NCI-H2107 treated with DMSO at 0.1 percent for 48 hours (cell line): ENCODE measurements around the gene MAN2A1.

ENCODE experiments used
- DNase-seq: peaks from one replicate; lab custom pipeline; 2025; ENCODE audit not compliant: unreplicated experiment; lab: John Stamatoyannopoulos, UW

The MAN2A1 gene

GRCh38 chr5:109705596-109705995 lies 15.9 kb downstream of the MAN2A1 start:
- no peak for DNase-seq

DNA sequence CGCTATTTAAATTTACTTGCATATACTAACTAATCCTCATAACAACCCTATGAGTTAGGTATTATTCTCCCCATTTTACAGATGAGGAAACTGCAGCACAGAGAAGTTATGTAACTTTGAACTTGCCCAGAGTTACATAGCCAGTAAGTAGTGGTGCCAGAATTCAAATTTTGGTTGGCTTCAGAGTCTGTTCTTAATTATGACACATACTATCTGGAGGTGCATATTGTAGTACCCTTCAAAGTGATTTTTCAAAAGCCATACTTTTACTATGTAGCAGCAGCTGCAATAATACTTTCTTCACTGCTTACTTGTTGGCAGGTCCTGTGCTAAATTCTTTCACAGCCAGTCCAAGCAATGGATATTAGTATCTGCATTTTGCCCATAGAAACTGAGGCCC lies 16.4 kb downstream of the MAN2A1 start:
- DNase-seq: no peak

GRCh38 chr5:109707531-109707930 lies 17.8 kb downstream of the MAN2A1 start:
- DNase-seq: no peak

GRCh38 chr5:109708813-109709212 lies 19.1 kb downstream of the MAN2A1 start:
- DNase-seq: no peak

- DNase-seq: no peak
Measured at GRCh38 chr5:109709225-109709624, 19.5 kb downstream of the MAN2A1 start.

GRCh38 chr5:109711673-109712072 lies 21.9 kb downstream of the MAN2A1 start:
- no peak for DNase-seq

DNA sequence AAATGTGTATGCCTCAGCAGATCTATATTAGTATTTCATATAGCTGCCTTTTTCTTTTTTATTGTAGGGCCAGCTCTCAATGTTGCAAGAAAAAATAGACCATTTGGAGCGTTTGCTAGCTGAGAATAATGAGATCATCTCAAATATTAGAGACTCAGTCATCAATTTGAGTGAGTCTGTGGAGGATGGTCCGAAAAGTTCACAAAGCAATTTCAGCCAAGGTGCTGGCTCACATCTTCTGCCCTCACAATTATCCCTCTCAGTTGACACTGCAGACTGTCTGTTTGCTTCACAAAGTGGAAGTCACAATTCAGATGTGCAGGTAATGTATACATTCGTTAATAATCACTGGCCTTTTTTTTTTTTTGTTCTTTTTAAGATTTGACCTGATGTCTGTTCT lies 23.7 kb downstream of the MAN2A1 start:
- no peak for DNase-seq

DNA sequence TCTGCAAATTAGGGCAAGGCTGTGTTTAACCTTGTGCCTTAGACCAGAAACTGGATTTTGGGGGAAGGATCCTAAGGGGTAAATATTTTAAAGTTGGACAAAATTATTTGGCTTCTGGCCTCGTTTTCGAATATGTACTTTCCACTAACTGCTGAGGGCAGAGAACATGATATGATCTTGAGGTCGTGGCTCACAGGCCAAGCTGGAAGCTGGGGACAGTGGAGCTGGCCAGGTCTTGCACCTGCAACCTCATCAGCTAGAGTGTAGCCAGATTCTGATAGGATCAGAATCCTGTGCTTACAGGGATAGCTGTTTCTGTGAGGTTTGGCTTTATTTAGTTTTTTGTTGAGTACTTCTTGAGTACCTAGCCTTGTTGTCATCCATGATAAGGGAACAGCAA lies 24.9 kb downstream of the MAN2A1 start:
- no peak for DNase-seq

- no peak for DNase-seq
Measured at GRCh38 chr5:109718216-109718615, 28.5 kb downstream of the MAN2A1 start.

DNA sequence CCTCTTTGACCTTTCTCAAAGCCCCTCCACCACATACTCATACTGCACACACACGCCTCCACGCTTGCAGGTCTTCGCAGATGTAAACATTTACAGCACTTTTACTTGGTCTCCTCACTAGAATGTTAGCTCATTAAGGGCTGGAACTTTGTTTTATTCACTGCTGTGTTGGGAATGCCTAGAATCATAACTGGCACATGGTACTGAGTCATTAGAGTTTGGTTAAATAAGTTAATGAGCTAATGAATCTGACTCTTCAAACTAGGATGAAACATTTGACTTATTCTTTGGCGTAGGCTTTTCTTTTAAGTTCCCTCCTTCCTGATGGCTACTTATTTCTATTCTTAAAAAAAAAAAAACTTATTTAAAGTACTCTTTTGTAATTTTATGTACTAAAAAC lies 28.9 kb downstream of the MAN2A1 start:
- DNase-seq: no peak

DNA sequence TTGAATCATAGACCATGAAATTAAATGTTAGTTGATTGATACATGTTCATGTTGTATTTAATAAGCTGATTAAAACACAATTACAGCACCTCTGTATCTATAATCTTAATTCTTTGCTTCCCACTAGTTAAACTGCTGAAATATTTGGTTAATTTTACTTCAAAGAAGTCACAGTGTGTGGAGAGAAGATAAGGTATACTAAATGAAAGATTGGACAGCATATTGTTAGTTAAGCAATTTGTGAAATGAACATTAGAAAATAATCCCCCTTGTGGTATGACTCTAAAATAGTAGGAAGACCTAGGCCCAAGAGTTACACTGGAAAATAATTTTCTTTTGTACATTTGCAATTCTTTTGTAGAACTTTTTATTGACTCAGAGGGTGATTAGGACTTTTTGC lies 30.3 kb downstream of the MAN2A1 start:
- DNase-seq: no peak

GRCh38 chr5:109721741-109722140 lies 32.0 kb downstream of the MAN2A1 start:
- no peak for DNase-seq

GRCh38 chr5:109723606-109724005 lies 33.9 kb downstream of the MAN2A1 start:
- DNase-seq: no peak

DNA sequence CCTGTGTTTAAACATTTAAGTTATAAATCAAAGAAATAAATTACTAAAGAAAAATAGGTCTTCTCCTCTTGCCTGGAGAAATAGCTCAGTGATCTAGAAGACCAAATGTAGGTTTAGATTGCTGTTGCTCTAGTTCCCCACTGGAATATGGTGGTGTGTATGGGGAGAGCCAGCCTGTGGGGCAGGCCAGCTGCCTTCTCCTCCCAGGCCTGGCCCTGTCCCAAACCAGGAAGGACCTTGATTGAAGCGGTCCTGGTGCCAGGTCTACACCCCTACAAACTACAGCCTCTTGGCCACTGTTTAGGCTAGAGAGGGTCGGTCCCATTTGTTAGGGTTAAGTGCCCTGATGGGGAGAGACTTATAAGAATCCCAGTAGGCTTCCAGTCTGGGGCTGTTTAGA lies 35.4 kb downstream of the MAN2A1 start:
- DNase-seq: no peak

DNA sequence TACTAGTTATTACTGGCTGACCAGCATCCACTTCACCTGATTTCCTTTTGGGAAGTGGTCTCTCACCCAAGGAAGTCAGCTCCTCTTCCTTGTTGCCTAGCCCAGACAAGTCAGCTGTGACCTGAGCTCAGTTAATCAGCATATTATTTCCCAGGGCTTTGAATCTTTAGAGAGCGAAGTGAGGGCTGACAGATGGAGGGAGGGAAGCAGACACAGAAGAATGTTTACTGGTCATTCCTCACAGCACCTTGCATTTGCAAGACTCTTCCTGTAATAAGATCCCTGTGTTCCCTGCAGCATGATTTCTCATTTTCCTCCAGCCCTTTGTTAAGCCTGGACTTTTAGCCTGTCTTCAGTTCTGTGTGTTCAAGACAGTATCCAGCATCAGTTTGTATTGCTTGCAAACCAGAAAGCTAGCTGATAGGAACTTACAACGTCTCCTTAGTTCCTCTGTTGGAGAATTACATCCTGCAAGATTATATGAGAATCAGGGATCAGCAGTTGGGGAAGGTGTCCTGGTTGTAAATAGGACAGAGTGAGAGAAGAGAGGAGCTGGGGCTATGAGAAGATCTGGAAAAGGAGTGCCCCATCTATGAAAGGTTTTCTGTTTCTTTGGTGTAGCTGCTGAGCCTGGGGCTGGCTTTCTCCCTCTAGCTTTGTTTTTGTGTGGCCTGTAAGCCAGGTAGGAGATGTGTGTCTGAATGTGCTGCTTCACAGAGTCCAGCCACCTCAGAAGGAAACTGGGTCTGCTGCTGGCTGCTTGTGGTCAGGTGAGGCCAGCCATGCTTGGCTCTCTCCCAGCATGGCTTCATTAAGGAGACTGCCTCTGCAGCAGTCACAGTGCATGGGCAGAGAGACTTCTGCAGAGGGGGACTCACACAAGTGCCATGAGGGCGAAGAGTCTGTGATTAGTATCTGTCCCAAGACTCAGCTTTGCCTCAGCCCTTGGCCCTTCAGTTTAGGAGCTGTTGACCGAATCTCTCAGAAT lies 50.3 kb downstream of the MAN2A1 start:
- no peak for DNase-seq

GRCh38 chr5:109740966-109741365 lies 51.2 kb downstream of the MAN2A1 start:
- DNase-seq: no peak

- DNase-seq: no peak
Measured at GRCh38 chr5:109741390-109741789, 51.7 kb downstream of the MAN2A1 start.

DNA sequence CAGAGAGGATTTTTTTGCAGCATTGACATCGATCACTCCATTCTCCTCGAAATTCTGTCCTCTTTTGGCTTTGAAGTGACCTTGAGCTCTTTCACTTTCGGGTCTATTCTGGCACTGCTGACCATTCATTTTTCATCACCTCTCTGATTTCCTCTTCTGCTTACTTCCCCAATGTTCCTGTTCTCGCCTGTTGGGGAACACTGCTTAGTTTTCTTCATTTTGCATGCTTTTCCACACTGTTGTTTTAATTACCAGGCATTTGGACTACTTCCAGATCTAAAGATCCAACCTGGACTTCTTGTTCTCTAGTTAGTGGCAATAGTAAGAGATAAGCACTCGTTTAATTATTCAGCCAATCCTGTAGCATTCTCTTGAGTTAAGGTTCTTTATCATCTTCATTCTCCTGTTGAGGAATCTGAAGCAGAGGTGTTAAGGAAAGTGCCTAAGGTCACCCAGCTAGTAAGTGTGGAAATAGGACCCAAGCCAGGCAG lies 53.4 kb downstream of the MAN2A1 start:
- DNase-seq: no peak

GRCh38 chr5:109743770-109744212 lies 54.1 kb downstream of the MAN2A1 start:
- no peak for DNase-seq

DNA sequence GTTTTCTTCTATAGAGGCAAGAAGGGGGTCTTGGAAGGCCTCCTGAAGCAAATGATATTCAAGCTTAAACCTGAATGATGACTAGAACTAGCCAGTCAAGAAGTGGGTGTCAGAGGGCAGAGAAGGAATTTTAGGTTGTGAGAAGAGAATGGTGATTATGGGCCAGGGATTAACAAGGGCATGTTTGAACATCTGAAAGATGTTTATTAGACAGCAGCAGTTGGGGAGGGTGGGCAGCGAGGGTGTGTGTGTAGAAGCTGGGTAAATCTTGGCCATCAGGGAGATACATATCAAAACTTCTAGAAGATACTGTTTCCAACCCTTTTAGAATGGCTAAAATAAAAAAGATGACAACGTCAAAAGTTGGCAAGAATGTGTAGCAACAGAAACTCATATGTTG lies 54.5 kb downstream of the MAN2A1 start:
- DNase-seq: no peak

DNA sequence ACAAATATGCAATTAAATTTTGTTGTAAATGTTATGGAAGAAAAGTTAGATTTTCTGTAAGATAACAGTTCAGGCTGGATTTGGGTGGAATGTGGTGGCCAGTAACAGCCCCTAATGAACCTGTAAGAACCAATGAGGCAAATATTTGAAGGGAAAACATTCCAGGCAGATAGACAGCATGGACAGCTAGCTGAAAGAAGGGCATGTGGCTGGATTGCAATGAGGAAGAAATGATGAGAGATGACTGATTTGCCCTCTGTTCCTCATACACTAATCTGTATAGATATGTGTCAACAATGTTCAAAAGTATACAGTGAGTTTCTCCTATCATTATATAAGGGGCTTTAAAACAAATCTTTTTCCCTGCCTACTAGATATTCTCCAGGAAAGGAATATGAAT lies 58.8 kb downstream of the MAN2A1 start:
- no peak for DNase-seq

- DNase-seq: no peak
Measured at GRCh38 chr5:109750463-109750862, 60.7 kb downstream of the MAN2A1 start.

DNA sequence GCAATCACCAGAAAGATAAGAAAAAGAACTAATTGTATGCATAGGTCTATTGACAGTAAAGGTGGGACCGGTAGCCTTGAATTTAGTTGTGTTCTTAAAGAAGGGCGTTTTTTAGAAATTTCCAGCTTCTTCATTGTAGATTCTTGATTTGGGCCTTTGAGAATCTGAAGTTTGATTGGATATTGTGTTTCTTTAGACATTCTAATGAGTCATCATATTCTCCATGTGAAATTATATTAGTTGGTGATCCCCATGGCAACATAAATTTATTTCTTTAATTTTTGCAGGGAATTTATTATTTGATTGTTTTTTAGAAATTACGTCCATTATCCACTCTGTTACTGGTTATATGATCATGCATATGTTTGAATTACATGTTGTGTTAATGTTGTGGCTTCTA lies 63.6 kb downstream of the MAN2A1 start:
- no peak for DNase-seq
